Esophagus squamous epithelium (tissue), 5 donors: Measurements from ENCODE around the gene TRAPPC2L. TPM values are rescaled to one million over a fixed set of nuclear protein-coding genes. Genes with fewer than 3 reads are reported as not detected.

Source experiments
- DNase-seq: peaks from one replicate; lab custom pipeline; 2025; lab: John Stamatoyannopoulos, UW
- H3K27ac ChIP-seq, 4 donors: fragments of 200-600 bp; sonication (generic); one replicate each; pipeline ENCODE4 v1.5.1; 2016 to 2019; ENCODE audit warnings: mild to moderate bottlenecking in 1 of 4
- H3K27me3 ChIP-seq, 4 donors: fragments of 200-600 bp; sonication (generic); 1 replicate in 3 of 4; 2 replicates in 1 of 4; pipeline versions ENCODE4 v1.5.1 to v1.6.0; 2017 to 2021; ENCODE audit warnings: antibody characterized with exemption in 1 of 4
- H3K36me3 ChIP-seq, 3 donors: fragments of 200-600 bp; sonication (generic); one replicate each; pipeline ENCODE4 v1.5.1; 2016 to 2019
- H3K4me1 ChIP-seq, 3 donors: fragments of 200-600 bp; sonication (generic); one replicate each; pipeline ENCODE4 v1.5.1; 2017 to 2019
- H3K4me3 ChIP-seq, 4 donors: fragments of 200-600 bp; sonication (generic); 1 replicate in 3 of 4; 2 replicates in 1 of 4; pipeline ENCODE4 v1.5.1; 2016 to 2019; ENCODE audit warnings: mild to moderate bottlenecking in 2 of 4, moderate library complexity in 1 of 4
- H3K9me3 ChIP-seq, 3 donors: fragments of 200-600 bp; sonication (generic); one replicate each; pipeline ENCODE4 v1.5.1; 2016 to 2019
- CTCF ChIP-seq, 6 experiments: fragments of 450-650 bp in 4 of 6; fragments of 200-600 bp in 2 of 6; sonication (generic) in 2 of 6; IDR thresholded peaks; one replicate each; pipeline ENCODE4 v1.5.1; 2016 to 2019; ENCODE audit warnings: antibody characterized with exemption in 6 of 6, mild to moderate bottlenecking in 4 of 6, moderate library complexity in 4 of 6
- POLR2A ChIP-seq, 4 donors: fragments of 450-650 bp; IDR thresholded peaks; one replicate each; pipeline ENCODE4 v1.6.1; 2017; ENCODE audit warnings: antibody characterized with exemption in 4 of 4, mild to moderate bottlenecking in 4 of 4, moderate library complexity in 3 of 4
- WGBS, 2 donors: methylation state at CpG; one replicate each; pipeline ENCODE4 v1.1.5; 2018; 5-methylcytosine and 5-hydroxymethylcytosine counted together
- intact Hi-C: fragments of 100-400 bp; cut with DNase I; formaldehyde crosslinking; loops from one replicate; pipeline ENCODE4 v1.15.0; 2022
- total RNA-seq, 4 donors: library from RNA; depleted of rRNA; stranded (reverse); fragments of >200 nt; gene quantifications; one replicate each; pipeline ENCODE4 v1.1.0, GENCODE V29; 2016
- donor health status: DM: yes; HTN: yes; CAD: no.

TRAPPC2L gene
- total RNA-seq, 4 donors from 2014 or later, result 20.7 to 29.7 (median 24.7) TPM

GRCh38 chr16:88853325-88853941 is 3.5 kb upstream of the TRAPPC2L start:
- Histone ChIP-seq H3K36me3 (peaks cover 0 to 48% (median 0%) of the 10 kb centered on the region in 3 donors), H3K27ac (no peak overlapping the region), H3K4me3 (no peak overlapping the region), H3K27me3 (no peaks in the 10 kb centered on the region), H3K4me1 (peaks cover 15 to 44% (median 21%) of the 10 kb centered on the region in 3 donors), H3K9me3 (no peaks in the 10 kb centered on the region)
- intact Hi-C loops, result no loop called here
- WGBS, 2 donors, result 64 to 74% methylated on average over 4 to 5 of the region's 17 CpGs
- DNase-seq, result no peak
- TF ChIP-seq CTCF (IDR thresholded peaks at IDR 0.05) (no peak), POLR2A (IDR thresholded peaks at IDR 0.05) (no peak)

- no peak for DNase-seq
- intact Hi-C loops, result loop anchor here (5.0 kb wide), 1 partner anchor 42 kb away; the partner anchor contains the start of gene APRT
- H3K27me3 ChIP-seq, result no peaks in the 10 kb centered on the region
- no peak for TF ChIP-seq POLR2A (IDR thresholded peaks at IDR 0.05)
- WGBS, 2 donors, result 53 to 67% methylated on average over 11 to 15 of the region's 20 CpGs
- H3K9me3 ChIP-seq, result no peaks in the 10 kb centered on the region
- no peak overlapping the region for H3K4me3 ChIP-seq
- H3K4me1 ChIP-seq, result peaks cover 16 to 50% (median 21%) of the 10 kb centered on the region in 3 donors
- no peak overlapping the region for H3K27ac ChIP-seq
- H3K36me3 ChIP-seq, result peaks cover 0 to 51% (median under 1%) of the 10 kb centered on the region in 3 donors
Measured at GRCh38 chr16:88854306-88855111, 2.4 kb upstream of the TRAPPC2L start.

GRCh38 chr16:88855176-88855575 is 1.8 kb upstream of the TRAPPC2L start:
- Histone ChIP-seq H3K27me3 (no peaks in the 10 kb centered on the region), H3K4me3 (no peak overlapping the region), H3K4me1 (peaks cover 16 to 50% (median 21%) of the 10 kb centered on the region in 3 donors), H3K27ac (no peak overlapping the region), H3K36me3 (peaks cover 0 to 51% (median 8%) of the 10 kb centered on the region in 3 donors), H3K9me3 (no peaks in the 10 kb centered on the region)
- DNase-seq, result no peak
- intact Hi-C loops, result loop anchor here (5.0 kb wide), 1 partner anchor 43 kb away; the partner anchor contains the start of gene APRT
- no peak for TF ChIP-seq POLR2A (IDR thresholded peaks at IDR 0.05)
- TF ChIP-seq CTCF (IDR thresholded peaks at IDR 0.05), result no peak
- WGBS, 2 donors, result 77 to 87% methylated on average over 7 to 8 of the region's 8 CpGs

GRCh38 chr16:88855736-88856121 is 1.2 kb upstream of the TRAPPC2L start:
- Histone ChIP-seq H3K36me3 (peaks cover 4 to 51% (median 13%) of the 10 kb centered on the region in 3 donors), H3K27ac (peak overlapping the region; percentile 78 to 90 (median 82)), H3K27me3 (no peaks in the 10 kb centered on the region), H3K4me3 (peak overlapping the region; percentile 81 to 99 (median 86)), H3K9me3 (no peaks in the 10 kb centered on the region), H3K4me1 (peaks cover 16 to 50% (median 21%) of the 10 kb centered on the region in 3 donors)
- DNase-seq, result no peak
- 57 to 78% methylated on average over 4 to 13 of the region's 13 CpGs for WGBS, 2 donors
- intact Hi-C loops, result loop anchor here (5.0 kb wide), 1 partner anchor 43 kb away; the partner anchor contains the start of gene APRT
- no peak for TF ChIP-seq CTCF (IDR thresholded peaks at IDR 0.05)
- no peak for TF ChIP-seq POLR2A (IDR thresholded peaks at IDR 0.05)

GRCh38 chr16:88856122-88856827 is 652 bp upstream of the TRAPPC2L start:
- Histone ChIP-seq H3K27ac (peak overlapping the region; percentile 78 to 90 (median 82)), H3K4me1 (peaks cover 16 to 50% (median 21%) of the 10 kb centered on the region in 3 donors), H3K36me3 (peaks cover 9 to 51% (median 19%) of the 10 kb centered on the region in 3 donors), H3K4me3 (peak overlapping the region; percentile 81 to 99 (median 86)), H3K9me3 (no peaks in the 10 kb centered on the region), H3K27me3 (no peaks in the 10 kb centered on the region)
- no peak for DNase-seq
- intact Hi-C loops, result loop anchor here (5.0 kb wide), 1 partner anchor 44 kb away; the partner anchor contains the start of gene APRT
- TF ChIP-seq CTCF (IDR thresholded peaks at IDR 0.05) (no peak), POLR2A (IDR thresholded peaks at IDR 0.05) (no peak)
- 0 to 47% methylated on average over 3 to 7 of the region's 53 CpGs for WGBS, 2 donors
